GM18505 (cell line): Measurements from ENCODE around the gene LSM7.
"Not testable (repeated sequence)": the region's sequence is repeated elsewhere in the genome, so short reads cannot be mapped to it uniquely, and the experiment has no call there.

Source experiments
- ATAC-seq: cut with Tn5 transposase; IDR thresholded peaks from one replicate; pipeline ENCODE4 v1.9.1; 2021; ENCODE audit not compliant: unreplicated experiment
- POLR2A ChIP-seq: IDR thresholded peaks from 4 replicates; pipeline ENCODE4 v1.6.1; 2011; ENCODE audit warnings: borderline replicate concordance; ENCODE audit not compliant: insufficient read depth, insufficient read length; ENCODE audit errors: extremely low read depth

Gene LSM7

DNA sequence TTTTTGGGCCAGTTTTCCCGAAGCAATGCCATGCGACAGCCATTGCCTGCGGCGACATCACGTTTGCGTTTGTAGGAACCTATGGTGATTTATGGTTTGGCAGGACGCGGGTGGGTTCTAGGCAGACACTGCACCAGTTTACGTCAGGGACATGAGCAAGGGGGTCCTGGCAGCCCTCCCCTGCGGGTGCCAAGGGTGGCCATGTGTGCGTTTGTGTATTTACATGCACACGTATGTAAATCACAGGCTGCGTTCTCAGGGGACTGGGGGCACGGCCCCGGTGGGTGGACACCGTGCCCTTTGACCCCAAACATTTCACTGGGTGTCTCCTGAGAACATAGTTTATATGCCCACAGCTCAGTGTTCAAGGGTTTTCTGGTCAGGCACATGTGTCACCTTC is 22.3 kb upstream of the LSM7 start:
- ATAC-seq, result no peak
- no peak for TF ChIP-seq POLR2A

GRCh38 chr19:2349818-2350217 is 21.4 kb upstream of the LSM7 start:
- ATAC-seq, result not testable (repeated sequence)

GRCh38 chr19:2345794-2346663 is 17.6 kb upstream of the LSM7 start:
- ATAC-seq, result no peak
- TF ChIP-seq POLR2A, result no peak

DNA sequence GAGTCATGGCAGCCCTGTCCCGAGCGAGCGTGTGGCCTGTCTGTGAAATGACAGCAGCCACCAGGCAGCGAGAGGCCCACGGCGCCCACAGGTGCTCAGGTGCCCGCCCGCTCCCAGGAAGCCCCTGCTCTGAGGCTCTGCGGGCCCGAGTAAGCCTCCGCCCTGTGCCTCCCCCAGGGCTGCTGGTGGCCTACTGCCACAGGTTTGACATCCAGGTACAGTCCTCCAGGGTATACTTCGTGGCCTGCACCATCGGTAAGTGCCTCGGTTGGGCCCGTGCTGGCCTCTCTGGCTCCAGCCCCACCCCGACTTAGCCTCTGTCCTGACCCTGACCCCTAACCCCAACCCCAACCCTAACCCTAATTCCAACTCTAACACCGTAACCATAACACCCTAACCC is 16.7 kb upstream of the LSM7 start:
- ATAC-seq, result no peak
- TF ChIP-seq POLR2A, result no peak

- no peak for TF ChIP-seq POLR2A
Observed at GRCh38 chr19:2344381-2344870, 16.0 kb upstream of the LSM7 start.

DNA sequence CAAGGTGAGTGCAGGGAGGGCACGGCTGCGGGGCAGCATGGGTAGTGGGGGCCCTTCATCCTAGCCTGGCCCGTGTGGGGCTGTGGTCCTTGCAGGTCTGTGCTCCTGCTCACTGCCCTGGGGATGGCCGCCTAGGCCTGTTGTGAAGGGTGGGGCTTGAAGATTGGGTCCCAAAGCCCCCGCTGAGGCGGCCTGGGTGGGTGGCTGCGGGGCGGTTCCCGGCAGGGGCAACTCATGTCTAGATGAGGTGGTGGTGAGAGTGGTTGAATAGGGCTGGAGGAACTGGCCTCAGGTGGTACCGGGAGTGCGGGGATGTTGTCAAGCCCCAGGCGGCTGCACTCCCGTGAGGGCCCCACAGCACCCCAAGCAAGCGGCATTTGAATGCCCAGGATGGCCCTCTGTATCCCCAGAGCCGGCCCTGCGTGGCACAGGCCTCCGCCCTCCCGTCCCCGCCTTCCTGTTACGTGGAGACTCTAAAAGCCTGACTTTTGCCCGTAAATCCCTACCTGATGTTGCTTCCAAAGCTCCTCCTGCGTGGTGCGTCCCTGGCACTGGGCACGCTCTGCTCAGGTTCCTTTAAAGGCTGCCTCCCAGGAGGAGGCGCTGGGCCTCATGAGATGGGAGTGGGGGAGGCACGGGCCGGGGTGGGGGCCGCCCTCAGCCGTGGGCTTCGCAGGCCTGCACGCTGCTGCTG is 15.1 kb upstream of the LSM7 start:
- ATAC-seq, result no peak
- no peak for TF ChIP-seq POLR2A

More at GRCh38 chr19:2344381-2344870, 16.0 kb upstream of the LSM7 start:
- ATAC-seq, result no peak

- no peak for ATAC-seq
- TF ChIP-seq POLR2A, result no peak
Observed at GRCh38 chr19:2342656-2343288, 14.4 kb upstream of the LSM7 start.

DNA sequence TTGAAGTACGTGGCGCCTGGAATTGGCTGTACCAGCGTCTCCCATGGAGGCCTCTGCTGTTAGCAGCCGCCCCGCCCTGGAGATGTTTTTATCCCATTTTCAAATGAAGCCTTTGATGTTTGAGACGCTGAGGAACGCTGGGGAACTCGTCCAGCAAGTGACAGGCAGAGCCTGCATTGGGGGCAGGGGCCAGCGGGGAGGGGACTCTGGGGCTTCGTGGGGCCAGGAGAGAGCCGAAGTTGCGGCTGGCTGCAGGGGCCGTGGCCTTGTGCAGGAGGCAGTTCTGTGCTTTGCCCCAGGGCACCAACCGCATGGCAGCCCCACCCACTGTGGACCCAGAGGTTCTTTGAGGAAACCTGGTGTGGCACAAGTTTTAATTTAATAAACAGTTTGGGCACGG is 13.6 kb upstream of the LSM7 start:
- no peak for ATAC-seq

GRCh38 chr19:2341244-2341751 is 12.9 kb upstream of the LSM7 start:
- no peak for ATAC-seq
- TF ChIP-seq POLR2A, result no peak

More for the DNA sequence above, 13.6 kb upstream of the LSM7 start:
- TF ChIP-seq POLR2A, result no peak

DNA sequence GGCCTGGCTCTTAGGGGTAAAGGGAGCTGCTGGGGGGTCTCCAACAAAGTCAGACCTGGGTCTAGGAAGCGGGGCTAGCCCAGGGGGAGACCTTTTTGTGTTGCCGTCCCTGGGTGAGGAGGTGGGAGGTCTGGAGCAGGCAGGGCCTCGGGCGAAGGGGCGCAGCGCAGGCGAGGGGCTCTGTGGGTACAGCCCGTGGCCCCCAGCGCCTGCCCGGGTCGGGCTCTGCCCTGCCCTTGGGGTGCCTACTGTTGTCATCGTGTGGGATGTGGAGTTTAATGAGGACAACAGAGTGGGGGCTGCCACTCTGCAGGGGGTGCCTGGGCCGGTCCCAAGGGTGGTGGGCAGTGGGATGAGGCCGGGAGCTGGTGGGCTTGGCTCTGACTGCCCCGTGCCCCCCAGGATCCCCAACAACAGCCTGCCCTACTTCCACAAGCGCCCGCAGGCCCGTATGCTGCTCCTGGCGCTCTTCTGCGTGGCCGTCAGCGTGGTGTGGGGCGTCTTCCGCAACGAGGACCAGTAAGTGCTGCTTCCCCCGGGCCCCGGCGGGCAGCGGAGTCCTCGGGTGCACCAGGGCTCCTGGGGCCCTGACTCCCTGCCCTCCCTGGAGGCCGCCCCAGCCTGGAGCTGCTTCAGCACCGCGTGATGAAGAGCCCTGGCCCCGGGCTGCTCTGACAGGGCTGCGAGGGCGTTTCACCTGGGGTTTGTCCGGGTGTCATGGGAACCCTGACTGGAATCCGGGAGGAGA is 12.3 kb upstream of the LSM7 start:
- TF ChIP-seq POLR2A, result no peak
- no peak for ATAC-seq

- no peak for TF ChIP-seq POLR2A
- ATAC-seq, result no peak
Observed at GRCh38 chr19:2339644-2340310, 11.4 kb upstream of the LSM7 start.
